ENCODE measurements around the gene LSAMP.

Gene LSAMP

GRCh38 chr3:115790759-115791158 lies 654.5 kb downstream of the LSAMP start:
- H4K5ac ChIP-seq (ENCODE audit: low read length): no peak overlapping the region
- no peak overlapping the region for H2AK5ac ChIP-seq (ENCODE audit: low read length)
- H4K8ac ChIP-seq (ENCODE audit: low read depth, low read length): no peak overlapping the region
- no peak overlapping the region for H3K4me2 ChIP-seq (ENCODE audit: low read length)
- no peaks in the 10 kb centered on the region for H3K4me1 ChIP-seq (ENCODE audit: control insufficient read depth, low read depth, low read length)
- H3K27me3 ChIP-seq (ENCODE audit: insufficient read depth, low read length, poor library complexity): no peaks in the 10 kb centered on the region
- no peak overlapping the region for H3K4me3 ChIP-seq (ENCODE audit: low read length)
- WGBS (ENCODE audit: extremely low coverage, insufficient coverage, low lambda C conversion rate): no CpG with 5 or more reads among the region's 3 CpGs
- no peak overlapping the region for H2BK120ac ChIP-seq (ENCODE audit: low read depth, low read length)
- H3K9ac ChIP-seq (ENCODE audit: low read length): no peak overlapping the region
- no peak overlapping the region for H2BK5ac ChIP-seq (ENCODE audit: low read length)
- H3K79me1 ChIP-seq (ENCODE audit: low read length): no peaks in the 10 kb centered on the region
- no peaks in the 10 kb centered on the region for H3K79me2 ChIP-seq (ENCODE audit: control insufficient read depth, insufficient read depth, low read length)
- peak; percentile 92 for DNase-seq
- no peak overlapping the region for H3K27ac ChIP-seq (ENCODE audit: low read depth, low read length)
- no peak overlapping the region for H2BK15ac ChIP-seq (replicated peaks; ENCODE audit: low read depth)
- no peak overlapping the region for H3K18ac ChIP-seq (ENCODE audit: low read length)
- no peak overlapping the region for H3K4ac ChIP-seq (ENCODE audit: low read depth, low read length)
- peak overlapping the region; percentile 19 for H3K56ac ChIP-seq (ENCODE audit: low read length)
- no peak overlapping the region for H3K23ac ChIP-seq (ENCODE audit: low read length)
- H3K36me3 ChIP-seq (ENCODE audit: control insufficient read depth, insufficient read depth, low read length): no peaks in the 10 kb centered on the region

DNA sequence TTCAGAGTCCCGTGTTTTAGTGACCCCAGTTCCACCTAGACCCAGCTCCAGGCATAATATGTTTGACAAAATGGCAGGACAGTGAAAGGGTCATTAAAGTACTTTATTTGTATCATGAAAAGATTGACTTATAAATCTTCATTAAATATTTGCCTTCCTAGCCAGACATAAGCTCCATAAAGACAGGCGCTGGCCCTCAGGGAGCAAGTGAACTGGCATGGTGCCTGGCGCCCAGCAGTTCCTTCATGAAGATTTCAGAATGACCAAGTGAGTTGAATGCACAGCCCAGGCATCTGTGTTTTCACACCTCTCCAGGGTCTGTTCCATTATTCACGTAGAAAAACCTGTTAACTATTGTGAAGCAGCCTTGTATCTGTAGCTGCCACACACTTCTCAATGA lies 655.8 kb downstream of the LSAMP start:
- Histone ChIP-seq H3K4ac (ENCODE audit: low read depth, low read length) (no peak overlapping the region), H3K9ac (ENCODE audit: low read length) (no peak overlapping the region), H3K27me3 (ENCODE audit: insufficient read depth, low read length, poor library complexity) (no peaks in the 10 kb centered on the region), H3K4me3 (ENCODE audit: low read length) (no peak overlapping the region), H3K36me3 (ENCODE audit: control insufficient read depth, insufficient read depth, low read length) (no peaks in the 10 kb centered on the region), H2BK5ac (ENCODE audit: low read length) (no peak overlapping the region), H3K56ac (ENCODE audit: low read length) (no peak overlapping the region), H3K4me2 (ENCODE audit: low read length) (no peak overlapping the region), H3K4me1 (ENCODE audit: control insufficient read depth, low read depth, low read length) (no peaks in the 10 kb centered on the region), H3K79me2 (ENCODE audit: control insufficient read depth, insufficient read depth, low read length) (no peaks in the 10 kb centered on the region), H3K23ac (ENCODE audit: low read length) (no peak overlapping the region), H4K8ac (ENCODE audit: low read depth, low read length) (no peak overlapping the region), H2AK5ac (ENCODE audit: low read length) (no peak overlapping the region), H4K5ac (ENCODE audit: low read length) (no peak overlapping the region), H2BK15ac (replicated peaks; ENCODE audit: low read depth) (no peak overlapping the region), H3K18ac (ENCODE audit: low read length) (no peak overlapping the region), H2BK120ac (ENCODE audit: low read depth, low read length) (no peak overlapping the region), H3K79me1 (ENCODE audit: low read length) (no peaks in the 10 kb centered on the region), H3K27ac (ENCODE audit: low read depth, low read length) (no peak overlapping the region)
- WGBS (ENCODE audit: extremely low coverage, insufficient coverage, low lambda C conversion rate): no CpG with 5 or more reads among the region's 4 CpGs
- no peak for DNase-seq

DNA sequence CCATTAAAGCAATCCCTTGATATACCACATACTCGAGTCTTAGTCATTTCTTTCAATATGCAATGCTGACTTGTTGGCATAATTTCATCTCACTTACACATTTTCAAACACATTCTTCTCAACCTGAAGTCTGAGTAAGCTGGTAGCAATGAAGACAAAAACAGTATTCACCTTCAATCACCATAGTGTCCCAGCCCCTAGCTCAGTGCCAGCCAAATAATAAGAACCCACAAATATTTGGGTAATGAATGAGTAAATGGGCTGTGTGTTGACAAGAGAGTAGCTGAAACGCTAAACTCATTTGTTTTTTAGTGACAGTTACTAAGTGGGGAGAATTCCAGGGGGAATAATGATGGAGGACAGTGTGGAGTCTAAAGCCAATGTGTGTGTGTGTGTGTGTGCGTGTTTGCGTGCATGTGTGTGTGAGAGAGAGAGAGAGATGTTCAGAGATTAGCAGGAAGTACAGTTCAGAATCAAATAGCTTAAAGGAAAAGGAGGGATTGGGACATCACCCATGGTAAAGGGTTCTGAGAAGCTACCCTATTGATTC lies 656.3 kb downstream of the LSAMP start:
- Histone ChIP-seq H3K36me3 (ENCODE audit: control insufficient read depth, insufficient read depth, low read length) (no peaks in the 10 kb centered on the region), H2BK5ac (ENCODE audit: low read length) (no peak overlapping the region), H3K27ac (ENCODE audit: low read depth, low read length) (no peak overlapping the region), H2BK15ac (replicated peaks; ENCODE audit: low read depth) (no peak overlapping the region), H3K18ac (ENCODE audit: low read length) (no peak overlapping the region), H3K79me2 (ENCODE audit: control insufficient read depth, insufficient read depth, low read length) (no peaks in the 10 kb centered on the region), H3K4ac (ENCODE audit: low read depth, low read length) (no peak overlapping the region), H3K79me1 (ENCODE audit: low read length) (no peaks in the 10 kb centered on the region), H3K23ac (ENCODE audit: low read length) (no peak overlapping the region), H3K27me3 (ENCODE audit: insufficient read depth, low read length, poor library complexity) (no peaks in the 10 kb centered on the region), H2AK5ac (ENCODE audit: low read length) (no peak overlapping the region), H3K4me2 (ENCODE audit: low read length) (no peak overlapping the region), H3K9ac (ENCODE audit: low read length) (no peak overlapping the region), H4K5ac (ENCODE audit: low read length) (no peak overlapping the region), H2BK120ac (ENCODE audit: low read depth, low read length) (no peak overlapping the region), H3K4me3 (ENCODE audit: low read length) (no peak overlapping the region), H4K8ac (ENCODE audit: low read depth, low read length) (no peak overlapping the region), H3K4me1 (ENCODE audit: control insufficient read depth, low read depth, low read length) (no peaks in the 10 kb centered on the region), H3K56ac (ENCODE audit: low read length) (no peak overlapping the region)
- WGBS (ENCODE audit: extremely low coverage, insufficient coverage, low lambda C conversion rate): no CpG with 5 or more reads among the region's 4 CpGs
- no peak for DNase-seq

- no peak overlapping the region for H2BK120ac ChIP-seq (ENCODE audit: low read depth, low read length)
Measured at GRCh38 chr3:115787818-115788217, 657.5 kb downstream of the LSAMP start.

GRCh38 chr3:115785782-115786181 lies 659.5 kb downstream of the LSAMP start:
- Histone ChIP-seq H3K4me3 (ENCODE audit: low read length) (no peak overlapping the region), H2BK120ac (ENCODE audit: low read depth, low read length) (no peak overlapping the region)
- WGBS (ENCODE audit: extremely low coverage, insufficient coverage, low lambda C conversion rate): no CpG with 5 or more reads among the region's 4 CpGs

More at GRCh38 chr3:115787818-115788217, 657.5 kb downstream of the LSAMP start:
- H4K5ac ChIP-seq (ENCODE audit: low read length): no peak overlapping the region
- no peaks in the 10 kb centered on the region for H3K4me1 ChIP-seq (ENCODE audit: control insufficient read depth, low read depth, low read length)
- WGBS (ENCODE audit: extremely low coverage, insufficient coverage, low lambda C conversion rate): no CpG with 5 or more reads among the region's 2 CpGs
- no peak overlapping the region for H3K56ac ChIP-seq (ENCODE audit: low read length)
- H3K9ac ChIP-seq (ENCODE audit: low read length): no peak overlapping the region
- no peak overlapping the region for H3K4ac ChIP-seq (ENCODE audit: low read depth, low read length)
- H3K36me3 ChIP-seq (ENCODE audit: control insufficient read depth, insufficient read depth, low read length): no peaks in the 10 kb centered on the region
- H2BK15ac ChIP-seq (replicated peaks; ENCODE audit: low read depth): no peak overlapping the region
- H3K18ac ChIP-seq (ENCODE audit: low read length): no peak overlapping the region
- H2BK5ac ChIP-seq (ENCODE audit: low read length): no peak overlapping the region
- H3K79me2 ChIP-seq (ENCODE audit: control insufficient read depth, insufficient read depth, low read length): no peaks in the 10 kb centered on the region
- no peak overlapping the region for H3K4me2 ChIP-seq (ENCODE audit: low read length)
- DNase-seq: no peak
- no peak overlapping the region for H3K23ac ChIP-seq (ENCODE audit: low read length)
- no peaks in the 10 kb centered on the region for H3K27me3 ChIP-seq (ENCODE audit: insufficient read depth, low read length, poor library complexity)
- H3K27ac ChIP-seq (ENCODE audit: low read depth, low read length): no peak overlapping the region
- H3K79me1 ChIP-seq (ENCODE audit: low read length): no peaks in the 10 kb centered on the region
- no peak overlapping the region for H2AK5ac ChIP-seq (ENCODE audit: low read length)
- H4K8ac ChIP-seq (ENCODE audit: low read depth, low read length): no peak overlapping the region
- no peak overlapping the region for H3K4me3 ChIP-seq (ENCODE audit: low read length)

More at GRCh38 chr3:115785782-115786181, 659.5 kb downstream of the LSAMP start:
- Histone ChIP-seq H3K18ac (ENCODE audit: low read length) (no peak overlapping the region), H3K23ac (ENCODE audit: low read length) (no peak overlapping the region), H4K5ac (ENCODE audit: low read length) (no peak overlapping the region), H3K79me2 (ENCODE audit: control insufficient read depth, insufficient read depth, low read length) (no peaks in the 10 kb centered on the region), H3K79me1 (ENCODE audit: low read length) (no peaks in the 10 kb centered on the region), H2AK5ac (ENCODE audit: low read length) (no peak overlapping the region), H4K8ac (ENCODE audit: low read depth, low read length) (no peak overlapping the region), H3K56ac (ENCODE audit: low read length) (no peak overlapping the region), H3K27ac (ENCODE audit: low read depth, low read length) (no peak overlapping the region), H3K4me2 (ENCODE audit: low read length) (no peak overlapping the region), H3K4ac (ENCODE audit: low read depth, low read length) (no peak overlapping the region), H2BK5ac (ENCODE audit: low read length) (no peak overlapping the region), H3K27me3 (ENCODE audit: insufficient read depth, low read length, poor library complexity) (no peaks in the 10 kb centered on the region), H2BK15ac (replicated peaks; ENCODE audit: low read depth) (no peak overlapping the region), H3K4me1 (ENCODE audit: control insufficient read depth, low read depth, low read length) (no peaks in the 10 kb centered on the region), H3K9ac (ENCODE audit: low read length) (no peak overlapping the region), H3K36me3 (ENCODE audit: control insufficient read depth, insufficient read depth, low read length) (no peaks in the 10 kb centered on the region)
- no peak for DNase-seq

Data from mesendoderm (in vitro differentiated cells).